ENCODE results near the gene NIPA2.
A peak's percentile ranks its signal among the peaks of the same experiment; 100 is the strongest.
"Not testable (repeated sequence)": the region's sequence is repeated elsewhere in the genome, so short reads cannot be mapped to it uniquely, and the experiment has no call there.

NIPA2 gene

DNA sequence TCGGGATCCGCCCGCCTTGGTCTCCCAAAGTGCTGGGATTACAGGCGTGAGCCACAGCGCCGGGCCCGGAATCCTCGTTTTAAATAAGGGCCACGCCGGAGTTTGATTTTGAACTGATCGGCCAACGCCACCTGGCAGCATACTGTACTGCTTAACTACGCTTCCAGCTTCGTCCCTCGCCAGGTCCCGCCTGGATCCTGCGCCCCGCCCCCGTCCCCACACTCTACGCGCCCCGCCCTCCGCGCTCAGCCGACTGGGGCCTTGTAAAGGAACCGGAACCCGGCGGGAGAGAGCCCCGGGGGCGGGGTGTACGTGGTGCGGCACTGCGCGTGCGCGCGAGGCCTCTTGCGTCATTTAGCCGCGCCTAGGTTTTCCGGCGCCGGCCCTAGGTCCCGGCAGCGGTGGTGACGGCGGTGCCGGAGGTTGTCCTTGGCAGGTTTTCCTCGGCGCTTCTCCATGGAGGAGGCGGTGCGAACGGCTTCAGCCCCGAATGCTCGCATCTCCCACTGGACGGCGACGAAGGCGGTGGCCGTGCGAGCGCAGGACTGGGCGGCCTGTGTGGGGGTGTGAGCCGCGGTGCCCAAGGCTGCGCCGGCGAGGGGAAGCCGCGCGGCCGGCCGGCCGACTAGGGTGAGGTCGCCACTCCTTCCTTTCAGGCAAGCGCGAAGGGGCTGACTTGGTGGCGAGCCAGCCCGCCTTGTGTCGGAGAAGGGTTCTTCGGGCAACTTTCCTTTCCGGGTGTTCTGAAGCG lies at the start of gene NIPA2:
NIPA2 (plus strand) TSS at position 375 of the 751 bp plus-strand sequence. CDS start 13,066 bp downstream, outside the sequence.
- DNase-seq: peak; percentile 98

- DNase-seq: no peak
These were observed 44.4 kb upstream of the NIPA2 start for GRCh38 chr15:22794063-22794462.

DNA sequence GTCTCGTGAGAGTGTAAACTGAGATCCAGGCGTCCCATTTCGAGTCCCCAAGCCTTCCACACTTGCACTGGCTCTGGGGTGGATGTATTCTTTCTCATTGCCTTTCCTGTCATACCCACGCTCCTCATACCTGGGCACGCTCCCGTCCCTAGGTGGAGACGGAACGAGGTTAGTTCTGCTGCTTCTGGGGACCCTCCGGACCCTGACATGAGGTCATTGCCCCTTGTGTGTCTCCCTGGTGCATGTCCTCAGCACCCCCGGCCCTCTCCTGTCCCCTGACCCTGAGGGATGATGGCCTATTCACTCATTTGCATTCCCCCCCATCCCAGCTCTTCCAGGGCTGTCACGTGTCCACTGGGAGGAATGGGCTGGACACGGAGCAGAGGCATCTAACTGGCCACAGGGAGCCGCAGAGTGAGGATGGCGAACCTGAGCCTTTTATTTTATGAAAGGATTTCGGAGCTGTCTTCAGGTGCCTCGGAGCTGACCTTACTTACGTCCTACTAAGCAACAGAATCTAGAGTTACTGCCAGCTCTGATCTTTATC lies 43.8 kb upstream of the NIPA2 start:
- no peak for DNase-seq

GRCh38 chr15:22795206-22796063 lies 43.0 kb upstream of the NIPA2 start:
- no peak for DNase-seq

DNA sequence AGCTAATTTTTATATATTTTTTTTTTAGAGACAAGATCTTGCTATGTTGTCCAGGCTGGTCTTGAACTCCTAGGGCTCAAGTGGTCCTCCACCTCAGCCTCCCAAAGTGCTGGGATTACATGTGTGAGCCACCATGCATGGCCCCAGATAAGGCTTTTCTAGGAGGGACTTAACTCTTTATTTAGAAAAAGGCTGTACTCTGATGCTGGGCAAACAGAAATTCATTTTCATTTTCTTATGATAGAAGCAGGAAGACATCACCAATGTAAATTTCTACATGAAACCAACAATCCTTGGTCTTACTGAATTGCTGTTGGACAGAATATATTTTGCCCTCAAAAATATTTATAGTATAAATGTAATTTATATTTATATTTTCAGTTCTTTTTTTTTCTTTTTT lies 42.4 kb upstream of the NIPA2 start:
- no peak for DNase-seq

DNA sequence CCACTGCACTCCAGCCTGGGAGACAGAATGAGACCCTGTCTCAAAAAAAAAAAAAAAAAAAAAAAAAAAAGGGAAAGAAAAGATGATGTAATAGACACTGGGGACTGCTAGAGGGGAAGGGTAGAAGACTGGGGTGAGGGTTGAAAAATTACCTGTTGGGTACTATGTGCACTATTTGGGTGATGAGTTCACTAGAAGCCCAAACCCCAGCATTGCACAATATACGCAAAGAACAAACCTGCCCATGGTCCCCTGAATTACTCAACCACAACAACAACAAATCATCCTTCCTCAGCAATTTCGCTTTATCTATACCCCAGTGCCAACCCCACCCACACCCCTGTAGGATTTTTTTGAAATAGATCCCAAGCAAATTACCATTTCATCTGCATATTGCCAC lies 38.6 kb upstream of the NIPA2 start:
- no peak for DNase-seq

DNA sequence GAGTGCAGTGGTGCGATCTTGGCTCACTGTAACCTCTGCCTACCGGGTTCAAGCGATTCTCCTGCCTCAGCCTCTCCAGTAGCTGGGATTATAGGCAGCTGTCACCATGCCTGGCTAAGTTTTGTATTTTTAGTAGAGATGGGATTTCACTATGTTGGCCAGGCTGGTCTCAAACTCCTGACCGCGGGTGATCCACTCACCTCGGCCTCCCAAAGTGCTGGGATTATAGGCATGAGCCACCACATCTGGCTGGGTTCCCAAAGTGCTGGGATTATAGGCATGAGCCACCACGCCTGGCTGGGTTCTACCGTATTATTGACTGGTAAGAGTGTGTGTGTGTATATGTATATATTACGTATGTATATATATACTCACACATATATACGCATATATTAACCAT lies 35.5 kb upstream of the NIPA2 start:
- not testable (repeated sequence) for DNase-seq

GRCh38 chr15:22806156-22806555 lies 32.3 kb upstream of the NIPA2 start:
- no peak for DNase-seq

DNA sequence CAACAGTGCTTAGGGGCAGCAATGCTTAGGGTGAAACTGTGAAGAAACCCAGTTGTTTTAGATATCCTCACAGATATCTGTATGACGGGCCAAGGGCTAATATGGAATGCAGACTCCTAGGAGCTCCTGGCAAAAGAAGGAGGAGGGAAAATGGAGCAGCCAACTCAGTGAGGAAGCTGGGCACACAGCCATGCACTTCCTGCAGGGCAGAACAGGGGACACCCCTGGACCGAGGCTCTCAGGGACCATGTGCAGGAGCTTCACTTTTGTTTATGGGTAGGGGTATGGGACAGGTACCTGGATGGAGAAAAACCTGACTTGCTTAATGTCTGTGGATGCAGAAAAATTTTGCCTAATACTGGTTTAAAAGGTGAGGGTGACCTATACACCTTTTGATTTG lies 31.8 kb upstream of the NIPA2 start:
- no peak for DNase-seq

- not testable (repeated sequence) for DNase-seq
These were observed 30.6 kb upstream of the NIPA2 start for GRCh38 chr15:22807831-22808230.

GRCh38 chr15:22808240-22808639 lies 30.2 kb upstream of the NIPA2 start:
- no peak for DNase-seq

GRCh38 chr15:22808761-22809280 lies 29.6 kb upstream of the NIPA2 start:
- DNase-seq: no peak

DNA sequence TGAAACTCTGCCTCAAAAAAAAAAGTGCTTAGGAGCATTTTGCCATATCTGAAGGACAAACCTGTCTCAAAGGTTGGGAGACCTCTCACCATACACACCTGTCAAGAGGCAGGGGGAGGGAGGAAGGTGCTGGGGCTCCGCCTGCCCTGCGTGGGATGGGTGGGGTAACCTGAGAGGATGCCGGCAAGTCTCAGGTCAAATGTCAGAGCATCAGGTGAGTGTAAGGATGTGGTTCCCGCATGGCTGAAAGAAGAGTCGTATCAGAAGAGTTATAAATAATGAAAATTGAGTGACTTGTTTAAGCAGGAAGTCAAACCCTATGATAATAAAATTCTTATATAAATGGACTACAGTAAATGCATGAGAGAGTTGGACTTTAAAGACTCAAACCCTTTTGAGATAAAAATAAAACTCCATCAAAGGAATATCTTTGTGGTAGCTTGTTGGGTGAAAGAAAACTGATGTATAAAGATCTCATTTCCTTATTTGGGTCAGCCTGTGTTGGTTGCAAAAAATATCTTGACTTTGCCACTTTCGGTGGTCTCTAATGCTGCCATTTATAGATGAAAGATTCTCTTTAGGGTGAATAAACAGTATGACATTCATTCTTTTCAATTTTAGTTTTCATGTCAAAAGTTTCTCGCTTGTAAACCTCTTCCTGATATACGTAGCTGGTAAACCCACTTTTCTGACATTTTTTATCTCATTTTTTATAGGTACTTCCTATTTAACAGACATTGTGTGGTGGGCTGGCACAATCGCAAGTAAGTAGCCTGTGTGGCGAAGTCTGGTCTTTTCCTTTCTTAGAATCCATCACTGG lies 28.2 kb upstream of the NIPA2 start:
- no peak for DNase-seq

- DNase-seq: no peak
These were observed 27.6 kb upstream of the NIPA2 start for GRCh38 chr15:22810853-22811338.

- peak; percentile 20 for DNase-seq
These were observed 26.8 kb upstream of the NIPA2 start for GRCh38 chr15:22811640-22812039.

- DNase-seq: no peak
These were observed 24.6 kb upstream of the NIPA2 start for GRCh38 chr15:22813844-22814243.

- no peak for DNase-seq
These were observed 22.7 kb upstream of the NIPA2 start for GRCh38 chr15:22815766-22816165.

DNA sequence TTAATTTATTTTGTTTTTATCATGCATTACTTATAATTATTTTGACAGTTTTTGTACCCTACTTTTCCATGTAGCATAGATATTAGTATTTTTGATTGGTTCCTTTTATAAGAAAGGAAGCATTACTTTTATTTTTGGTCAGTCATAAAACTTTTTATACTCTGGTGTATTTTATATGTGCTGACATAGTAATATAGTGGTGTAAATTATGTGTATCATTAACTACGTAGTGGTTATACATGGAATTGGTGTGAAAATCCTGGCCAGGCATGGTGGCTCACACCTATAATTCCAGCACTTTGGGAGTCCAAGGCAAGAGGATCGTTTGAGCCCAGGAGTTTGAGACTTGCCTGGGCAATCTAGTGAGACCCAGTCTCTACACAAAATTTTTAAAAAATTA lies 18.8 kb upstream of the NIPA2 start:
- no peak for DNase-seq

- no peak for DNase-seq
These were observed 14.9 kb upstream of the NIPA2 start for GRCh38 chr15:22823495-22824128.

GRCh38 chr15:22827125-22827524 lies 11.3 kb upstream of the NIPA2 start:
- no peak for DNase-seq

- peak; percentile 14 for DNase-seq
These were observed 7.0 kb upstream of the NIPA2 start for GRCh38 chr15:22831473-22831872.
